HuH-7 (cell line): ENCODE data around the gene PCBP3.
"Not testable (repeated sequence)": the region's sequence is repeated elsewhere in the genome, so short reads cannot be mapped to it uniquely, and the experiment has no call there.

Source experiments
- DNase-seq: peaks from one replicate; pipeline ENCODE4 v3.0.0; 2011; ENCODE audit warnings: low spot score

The PCBP3 gene

GRCh38 chr21:45788198-45788597 is 144.7 kb downstream of the PCBP3 start:
- DNase-seq: no peak

DNA sequence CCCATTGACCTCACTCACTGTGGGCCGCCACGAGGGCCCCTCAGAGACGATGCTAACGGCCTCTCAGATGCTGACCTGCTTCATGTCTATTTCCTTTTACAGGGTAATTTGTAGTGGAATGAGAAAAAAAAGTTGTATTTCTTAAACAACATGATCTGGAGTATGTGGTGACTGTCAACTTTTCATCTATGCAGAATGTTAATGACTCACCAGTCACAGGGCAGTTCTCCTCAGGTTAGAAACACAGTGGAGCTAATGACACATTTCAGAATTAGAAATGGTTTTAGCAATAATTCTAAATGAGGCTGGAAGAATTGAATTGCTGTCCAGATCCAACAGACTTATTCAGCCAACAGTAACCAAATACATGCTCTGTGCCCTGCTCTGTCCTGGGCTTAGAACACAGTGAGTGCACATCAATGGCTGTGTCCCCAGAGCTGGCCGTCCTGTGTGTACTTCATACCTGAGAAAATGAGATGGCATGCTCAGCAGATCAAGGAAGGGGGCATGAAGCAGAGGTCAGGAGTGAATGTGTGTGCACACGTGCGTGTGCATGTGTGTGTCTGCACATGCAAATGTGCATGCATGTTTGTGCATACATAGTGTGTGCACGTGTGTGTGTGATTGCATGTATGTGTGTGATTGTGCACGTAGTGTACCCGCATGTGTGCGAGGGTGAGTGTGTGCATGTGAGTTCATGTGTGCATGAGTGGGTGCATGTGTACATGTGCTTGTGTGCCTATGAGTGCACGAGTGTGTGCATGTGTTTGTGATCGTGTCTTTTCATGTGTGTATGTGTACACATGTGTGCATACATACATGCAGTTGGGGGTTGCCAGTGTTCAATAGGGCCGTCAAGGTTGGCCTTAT is 145.3 kb downstream of the PCBP3 start:
- DNase-seq: no peak

DNA sequence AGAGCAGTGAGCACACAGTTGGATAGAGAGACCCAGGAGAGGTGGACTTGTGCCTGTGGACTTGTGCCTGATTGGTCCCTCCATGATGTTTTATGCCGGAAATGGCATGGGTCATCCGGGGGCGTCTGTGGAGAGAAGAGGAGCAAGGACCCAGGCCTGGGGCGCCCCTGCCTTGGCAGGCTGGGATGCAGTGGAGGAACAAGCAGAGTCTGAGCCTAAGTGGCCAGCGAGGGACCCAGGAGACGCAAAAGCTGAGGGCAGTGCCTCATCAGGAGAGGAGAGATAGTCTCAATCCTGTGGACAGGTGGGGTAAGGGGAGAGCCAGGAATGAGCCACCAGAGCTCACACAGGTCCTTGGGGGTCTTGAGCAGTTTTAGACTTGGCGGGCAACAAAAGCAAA is 146.9 kb downstream of the PCBP3 start:
- no peak for DNase-seq

DNA sequence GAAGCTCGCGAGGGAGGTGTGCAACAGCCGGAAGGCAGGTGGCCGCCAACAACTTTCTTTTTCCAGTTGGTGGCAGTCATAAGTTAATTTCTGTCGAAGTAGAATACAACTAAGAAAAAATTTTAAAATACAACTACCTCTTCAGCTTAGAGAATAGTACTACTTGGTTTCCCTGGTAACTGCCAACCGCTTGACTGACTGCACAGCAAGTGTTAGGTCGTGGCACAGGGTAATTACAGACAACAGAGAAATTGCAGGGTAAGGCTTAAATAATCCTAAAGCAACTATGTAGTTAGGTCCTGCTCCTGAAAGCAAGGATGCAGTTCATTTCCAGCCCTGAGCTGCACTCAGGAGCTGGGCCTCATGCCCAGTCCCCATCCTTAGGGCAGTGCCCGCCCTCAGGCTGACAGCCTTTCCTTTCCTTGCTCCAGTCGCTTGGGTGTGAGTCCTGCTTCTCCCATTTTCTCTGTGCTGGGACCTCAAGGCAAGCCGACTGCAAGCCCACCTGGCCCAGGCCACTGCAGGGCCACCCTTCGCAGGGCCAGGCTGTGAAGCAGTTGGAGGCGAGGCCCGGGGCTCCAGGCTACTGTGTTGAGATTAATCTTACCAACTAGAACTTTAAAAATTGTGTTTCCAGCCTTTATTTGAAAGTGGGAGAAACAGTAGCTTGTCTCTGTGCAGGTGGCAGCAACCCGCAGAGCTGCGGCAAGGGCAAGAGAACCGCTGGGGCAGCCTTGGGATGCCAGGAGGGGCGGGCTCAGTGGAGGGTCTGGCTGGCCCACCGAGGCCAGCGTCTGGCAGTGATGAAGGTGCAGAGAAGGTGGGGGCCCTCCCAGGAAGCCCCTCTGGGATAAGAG is 148.3 kb downstream of the PCBP3 start:
- DNase-seq: no peak

DNA sequence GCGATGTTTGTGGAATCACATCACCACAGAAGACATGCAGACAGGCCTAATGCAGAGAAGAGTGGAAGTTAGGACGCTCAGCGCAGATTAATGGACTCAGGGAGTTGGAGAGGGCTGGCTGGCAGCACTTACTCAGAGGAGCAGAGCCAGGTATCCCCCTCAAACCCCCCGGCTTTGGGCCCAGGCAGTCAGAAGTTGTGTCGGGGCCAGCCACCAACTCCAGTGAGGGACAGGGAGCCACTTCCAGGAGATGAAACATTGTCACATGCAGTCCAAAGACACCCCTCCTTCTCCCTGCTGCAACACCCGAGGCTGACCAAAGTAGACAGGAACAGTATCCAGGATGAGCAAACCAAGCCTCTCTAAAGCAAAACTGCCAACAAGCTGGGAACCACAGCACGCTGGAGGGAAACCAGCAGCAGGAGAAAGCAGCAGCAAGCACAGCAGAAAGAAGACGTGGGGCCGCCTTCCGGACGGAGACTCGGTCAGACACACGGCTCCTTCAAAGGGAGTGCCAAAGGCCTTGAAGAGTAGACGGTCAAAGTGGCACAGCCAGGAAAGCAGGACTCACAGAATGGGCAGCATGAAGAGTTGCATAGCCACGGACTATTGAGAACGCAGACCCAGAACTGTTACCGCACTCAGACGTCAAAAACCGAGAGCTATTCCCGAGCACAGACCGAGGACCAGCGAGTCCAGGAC is 149.3 kb downstream of the PCBP3 start:
- DNase-seq: no peak

GRCh38 chr21:45794027-45794426 is 150.5 kb downstream of the PCBP3 start:
- peak; percentile 37 for DNase-seq

DNA sequence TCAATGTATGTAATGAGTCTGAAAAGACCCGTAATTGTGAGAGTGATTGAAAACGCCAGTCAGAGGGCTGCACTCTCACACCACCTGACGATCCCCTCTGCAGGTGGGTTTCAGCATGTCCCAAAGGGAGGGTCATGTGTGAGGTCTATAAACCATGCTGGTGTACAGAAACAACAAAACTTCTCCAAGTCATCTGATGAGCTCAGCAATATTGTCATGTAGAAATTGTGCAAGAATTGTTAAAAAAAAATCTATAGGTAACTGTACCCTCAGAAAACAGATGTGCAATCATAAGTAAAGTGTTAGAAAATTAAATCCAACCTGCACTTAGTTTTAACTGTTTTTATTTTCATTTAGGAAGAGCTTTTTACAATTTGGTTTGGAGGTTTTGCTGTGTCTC is 152.5 kb downstream of the PCBP3 start:
- no peak for DNase-seq

DNA sequence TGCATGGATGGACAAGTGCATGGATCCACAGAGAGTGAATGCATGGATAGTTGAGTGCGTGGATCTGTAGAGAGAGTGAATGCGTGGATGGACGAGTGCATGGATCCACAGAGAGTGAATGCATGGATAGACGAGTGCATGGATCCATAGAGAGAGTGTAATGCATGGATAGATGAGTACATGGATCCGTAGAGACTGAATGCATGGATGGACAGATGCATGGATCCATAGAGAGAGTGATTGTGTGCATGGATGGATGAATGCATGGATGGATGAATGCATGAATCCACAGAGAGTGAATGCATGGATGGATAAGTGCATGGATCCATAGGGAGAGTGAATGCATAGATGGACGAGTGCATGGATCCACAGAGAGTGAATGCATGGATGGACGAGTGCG is 153.8 kb downstream of the PCBP3 start:
- no peak for DNase-seq

GRCh38 chr21:45799765-45800338 is 156.3 kb downstream of the PCBP3 start:
- DNase-seq: no peak

GRCh38 chr21:45800339-45801080 is 157.0 kb downstream of the PCBP3 start:
- DNase-seq: no peak

- no peak for DNase-seq
Measured at GRCh38 chr21:45801129-45801964, 157.8 kb downstream of the PCBP3 start.

DNA sequence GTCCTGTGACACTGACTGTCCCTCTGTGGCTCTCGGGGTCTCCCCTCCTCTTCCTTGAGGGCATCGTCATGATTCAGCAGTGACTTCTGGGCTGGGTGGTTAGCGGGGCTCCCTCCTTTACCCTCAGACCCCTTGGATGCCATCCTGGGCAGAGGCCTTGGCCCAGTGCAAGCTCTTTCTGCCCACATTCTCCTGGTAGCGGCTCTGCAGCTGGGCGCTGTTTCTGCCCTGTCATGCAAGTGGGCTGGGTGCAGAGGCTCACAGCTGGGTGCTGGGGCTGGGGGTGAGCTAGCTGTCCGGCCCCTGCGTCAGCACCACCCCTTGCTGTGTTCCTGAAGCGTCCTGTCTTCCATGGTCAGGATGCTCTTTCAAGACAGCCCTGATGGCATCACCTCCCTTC is 158.5 kb downstream of the PCBP3 start:
- DNase-seq: no peak

DNA sequence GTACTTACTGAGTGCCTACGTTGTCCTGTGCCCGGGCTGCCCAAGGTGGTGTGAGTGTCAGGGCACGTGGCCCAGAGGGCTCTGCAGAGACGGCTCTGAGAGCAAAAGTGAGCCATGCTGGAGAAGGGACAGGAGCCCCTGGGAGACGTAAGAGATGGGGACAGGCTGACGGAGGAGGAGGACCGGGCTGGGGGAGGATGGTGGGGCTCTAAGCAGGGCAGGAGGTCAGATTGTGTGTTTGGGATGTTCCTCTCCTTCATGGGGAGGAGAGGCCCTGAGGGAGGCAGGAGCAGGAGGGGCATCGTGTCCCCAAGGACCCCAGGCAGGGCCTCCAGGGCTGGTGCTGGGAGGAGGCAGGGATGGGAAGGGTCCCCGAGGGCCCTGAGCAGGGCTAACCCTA is 158.9 kb downstream of the PCBP3 start:
- no peak for DNase-seq

DNA sequence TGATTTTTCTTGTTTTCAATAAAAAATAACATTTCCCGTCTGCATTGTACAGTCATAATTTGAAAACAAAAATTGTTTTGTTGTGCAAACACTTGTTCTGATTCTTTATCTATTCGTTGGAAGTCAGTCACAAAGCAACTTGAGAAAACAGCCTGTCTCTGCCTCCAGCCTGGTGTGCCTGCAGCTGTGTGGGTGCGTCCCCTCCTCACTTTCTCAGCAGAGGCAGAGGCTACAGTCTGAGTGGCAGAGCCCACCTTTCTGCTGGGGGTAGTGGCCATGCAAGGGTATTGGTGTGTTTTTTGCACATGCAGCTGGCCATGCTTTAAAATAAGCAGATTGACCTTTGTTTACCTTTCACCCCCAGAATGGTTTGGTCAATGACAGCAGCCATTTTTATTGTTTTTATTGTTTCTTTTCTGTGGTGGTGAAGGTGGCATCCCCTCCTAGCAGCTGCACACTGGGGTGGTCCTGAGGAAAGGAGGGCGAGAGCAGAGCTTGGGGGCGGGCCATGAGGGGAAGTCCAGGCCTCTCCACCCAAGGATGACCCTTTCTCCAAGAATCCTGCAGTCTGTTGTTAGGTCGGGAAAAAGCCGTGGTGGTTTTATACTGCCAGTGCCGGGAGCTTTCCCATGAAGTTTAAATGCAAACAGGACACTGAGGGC is 159.6 kb downstream of the PCBP3 start:
- DNase-seq: no peak

- no peak for DNase-seq
Measured at GRCh38 chr21:45803618-45804340, 160.3 kb downstream of the PCBP3 start.

GRCh38 chr21:45804809-45805313 is 161.3 kb downstream of the PCBP3 start:
- no peak for DNase-seq

DNA sequence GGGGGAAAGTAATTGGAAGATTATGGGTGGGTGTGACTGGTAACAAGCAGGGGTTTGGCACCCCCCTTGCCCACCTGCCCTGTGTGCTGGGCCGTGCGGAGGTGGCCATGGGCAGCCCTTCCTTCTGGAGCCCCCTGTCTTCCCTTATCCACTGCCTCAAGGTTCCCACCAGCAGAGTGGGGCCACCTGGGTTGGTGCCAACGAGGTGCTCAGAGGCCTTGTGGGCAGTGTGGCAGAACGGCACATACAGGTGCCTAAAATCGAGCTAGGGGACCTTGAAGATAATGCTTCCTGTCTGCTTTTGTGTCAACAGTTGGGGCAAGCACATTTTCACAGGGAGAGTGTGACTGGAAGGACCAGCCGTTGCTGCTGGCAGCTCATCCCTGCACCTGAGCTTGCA is 161.8 kb downstream of the PCBP3 start:
- DNase-seq: no peak

- DNase-seq: no peak
Measured at GRCh38 chr21:45806042-45806441, 162.5 kb downstream of the PCBP3 start.

- not testable (repeated sequence) for DNase-seq
Measured at GRCh38 chr21:45808663-45809062, 165.1 kb downstream of the PCBP3 start.
